SK-N-DZ (cell line): ENCODE data around the gene KRTAP23-1. TPM values are rescaled to one million over a fixed set of nuclear protein-coding genes. Genes with fewer than 3 reads are reported as not detected.
A peak's percentile ranks its signal among the peaks of the same experiment; 100 is the strongest.

Experiments
- DNase-seq: peaks from one replicate; pipeline ENCODE4 v3.0.0-alpha.2; 2015; ENCODE audit warnings: low spot score
- polyA plus RNA-seq, 2 experiments: library from polyadenylated mRNA; depleted of rRNA; stranded (reverse); fragments of >200 nt; gene quantifications; 2 replicates each; pipeline ENCODE4 v1.2.3, GENCODE V29; 2014

KRTAP23-1 gene, protein sequence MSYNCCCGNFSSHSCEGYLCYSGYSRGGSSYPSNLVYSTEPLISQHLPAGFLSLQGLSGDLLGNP
- polyA plus RNA-seq (2014; cell fraction: cytosol; rRNA removed) = not detected in 2 replicates
- polyA plus RNA-seq (2014; cell fraction: nucleus; rRNA removed) = not detected in 2 replicates

DNA sequence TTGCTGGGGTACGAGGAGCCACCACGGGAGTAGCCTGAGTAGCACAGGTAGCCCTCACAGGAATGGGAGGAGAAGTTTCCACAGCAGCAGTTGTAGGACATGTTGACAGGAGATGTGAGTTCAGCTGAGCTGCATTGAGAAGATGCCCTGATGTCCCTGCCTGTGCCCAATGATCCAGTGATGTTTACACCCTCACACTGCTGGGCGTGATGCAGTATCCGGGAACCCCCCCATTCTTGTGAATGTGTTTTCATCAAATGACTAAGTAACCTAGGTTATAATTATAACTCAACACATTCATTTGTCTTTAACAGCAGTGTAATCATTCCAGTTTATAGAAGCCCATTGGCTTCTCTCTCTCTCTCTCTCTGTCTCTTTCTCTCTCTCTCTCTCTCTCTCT is at the start of gene KRTAP23-1:
Gene KRTAP23-1 (minus strand): TSS at position 101 of the 400 bp plus-strand sequence. CDS start 0 bp downstream, at position 101.
- no peak for DNase-seq

- DNase-seq = no peak
These were observed 47.3 kb upstream of the KRTAP23-1 start, which contains the start of gene KRTAP13-1 for GRCh38 chr21:30395731-30396130. KRTAP13-1 (plus strand) TSS chr21:30396031; CDS start chr21:30396087, 56 bp downstream.

- peak; percentile 7 for DNase-seq
These were observed 43.2 kb upstream of the KRTAP23-1 start for GRCh38 chr21:30391492-30392025.

DNA sequence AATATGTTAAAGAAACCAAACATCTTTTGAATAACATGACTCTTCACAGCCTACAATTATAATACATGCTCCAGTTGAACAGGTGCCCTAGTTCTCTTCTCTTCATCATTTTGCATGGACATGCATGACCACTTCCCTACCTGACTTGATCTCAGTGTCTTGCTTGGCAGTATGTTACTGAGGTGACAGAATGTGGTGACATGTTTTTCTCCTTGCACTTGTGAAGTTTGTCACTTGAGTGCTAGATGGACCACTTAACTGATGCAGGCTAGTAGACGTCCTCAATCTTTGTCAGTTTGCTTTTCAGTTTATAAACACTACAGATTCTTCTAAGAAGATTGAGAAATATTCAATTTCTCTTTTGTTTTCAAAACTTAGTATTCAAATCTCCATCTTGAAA is 33.8 kb upstream of the KRTAP23-1 start:
- DNase-seq = no peak

DNA sequence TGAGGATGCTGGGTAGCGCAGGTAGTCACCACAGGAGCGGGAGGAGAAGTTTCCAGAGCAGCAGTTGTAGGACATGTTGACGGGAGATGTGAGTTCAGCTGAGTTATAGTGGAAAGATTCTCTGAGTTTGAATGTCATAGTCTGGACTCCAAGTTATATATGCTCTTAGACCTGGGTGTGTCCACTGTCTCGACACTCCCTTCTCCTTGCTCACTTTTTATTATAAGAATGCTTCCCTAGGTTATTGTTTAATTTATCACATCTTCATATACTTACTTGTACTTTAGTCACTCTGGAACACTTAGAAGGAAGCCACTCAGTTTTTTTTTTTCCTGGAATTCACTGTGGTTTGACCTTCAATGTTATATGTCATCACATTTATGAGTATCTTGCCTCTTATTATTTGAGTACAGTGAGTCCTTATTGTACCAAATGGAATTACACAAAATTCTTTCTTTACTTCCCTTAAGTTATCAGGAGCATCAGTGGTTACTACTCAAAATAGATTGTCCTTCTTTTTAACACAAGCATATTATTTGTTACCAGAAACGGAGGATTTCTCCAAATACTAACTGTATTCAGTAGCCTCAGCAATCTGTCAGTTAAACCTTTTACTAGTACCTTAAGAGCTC is 23.8 kb upstream of the KRTAP23-1 start, which contains the start of gene KRTAP13-2:
Gene KRTAP13-2 (minus strand): TSS at position 133 of the 632 bp plus-strand sequence. CDS start 58 bp downstream, at position 75.
- no peak for DNase-seq

DNA sequence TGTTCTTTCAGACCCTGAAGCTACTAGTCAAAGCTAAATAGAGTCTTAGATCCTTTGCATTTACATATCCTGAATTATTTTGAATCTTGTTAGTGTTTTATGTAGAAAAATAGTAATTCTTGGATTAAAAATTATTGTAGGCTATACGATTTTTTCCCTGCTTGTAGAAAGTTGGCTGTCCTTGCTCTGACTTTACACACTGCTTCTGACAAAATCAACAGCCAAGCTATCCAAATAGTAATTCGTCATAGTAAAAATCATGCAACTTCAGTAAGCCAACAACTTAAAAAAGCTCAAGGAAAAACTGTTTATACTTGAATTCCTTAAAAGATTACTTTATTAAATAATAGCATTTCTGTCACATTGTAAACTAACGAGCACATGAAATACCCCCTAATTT is 7.5 kb upstream of the KRTAP23-1 start:
- DNase-seq = no peak

DNA sequence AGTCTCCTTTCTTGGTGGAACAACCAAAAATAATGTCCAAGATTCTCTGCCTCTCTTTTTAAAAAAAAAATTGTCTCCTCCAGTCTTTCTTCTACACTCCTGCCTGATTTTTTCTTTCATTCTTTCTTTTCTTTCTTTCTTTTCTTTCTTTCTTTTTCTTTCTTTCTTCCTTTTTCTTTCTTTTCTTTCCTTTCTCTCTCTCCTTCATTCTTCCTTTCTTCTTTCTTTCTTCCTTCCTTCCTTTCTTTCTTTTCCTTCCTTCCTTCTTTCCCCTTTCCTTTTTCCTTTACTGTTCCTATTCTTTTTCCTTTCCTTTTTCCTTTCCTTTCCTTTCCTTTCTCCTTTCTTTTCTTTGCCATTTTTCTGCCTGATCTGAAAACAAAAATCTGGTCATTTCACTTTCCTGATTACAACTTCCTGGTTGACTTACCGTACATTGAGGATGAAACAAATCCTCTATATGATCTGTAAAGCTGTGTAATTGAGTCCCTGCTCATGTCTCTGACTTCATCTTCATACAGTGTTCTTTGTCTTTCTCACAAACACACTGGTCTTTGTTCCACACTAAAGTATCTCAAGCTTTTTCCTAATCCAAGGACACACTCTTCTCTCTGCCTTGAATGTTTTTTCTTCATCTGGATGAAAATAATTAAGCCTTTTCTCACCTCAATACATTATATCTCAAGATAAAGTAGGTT is 6.1 kb upstream of the KRTAP23-1 start:
- DNase-seq = no peak

GRCh38 chr21:30351534-30351933 is 3.1 kb upstream of the KRTAP23-1 start:
- no peak for DNase-seq

DNA sequence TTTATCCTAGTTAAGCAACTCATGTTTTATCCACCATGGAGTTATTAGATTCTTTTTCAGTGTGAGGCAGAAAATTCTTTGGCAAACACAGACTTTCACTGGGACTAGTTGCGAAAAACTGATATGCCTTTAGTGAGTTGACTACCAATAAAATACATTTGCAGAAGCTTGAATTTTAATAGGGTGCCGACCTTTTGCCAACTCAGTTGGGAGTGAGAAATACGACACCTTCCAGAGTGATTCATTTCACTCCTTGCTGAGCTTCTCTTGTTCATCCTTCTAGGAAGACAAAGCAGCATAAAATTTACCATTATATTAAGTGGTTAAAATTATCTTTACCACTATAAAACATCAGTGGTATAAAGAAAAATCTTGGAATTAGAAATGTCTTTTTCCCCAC is 1.2 kb upstream of the KRTAP23-1 start:
- no peak for DNase-seq

DNA sequence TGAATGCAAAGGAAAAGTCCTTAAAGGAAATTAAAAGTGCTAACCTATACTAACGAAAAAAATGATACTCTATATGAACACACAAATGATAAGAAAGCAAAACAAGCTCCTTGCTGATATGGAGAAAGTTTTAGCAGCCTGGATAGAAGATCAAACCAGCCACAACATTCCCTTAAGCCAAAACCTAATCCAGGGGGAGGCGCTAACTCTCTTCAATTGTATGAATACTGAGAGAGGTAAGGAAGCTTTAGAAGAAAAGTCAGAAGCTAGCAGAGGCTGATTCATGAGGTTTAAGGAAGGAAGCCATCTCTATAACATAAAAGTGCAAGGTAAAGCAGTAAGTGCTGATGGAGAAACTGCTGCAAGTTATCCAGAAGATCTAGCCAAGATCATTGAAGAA is 3.4 kb downstream of the KRTAP23-1 start:
- no peak for DNase-seq

DNA sequence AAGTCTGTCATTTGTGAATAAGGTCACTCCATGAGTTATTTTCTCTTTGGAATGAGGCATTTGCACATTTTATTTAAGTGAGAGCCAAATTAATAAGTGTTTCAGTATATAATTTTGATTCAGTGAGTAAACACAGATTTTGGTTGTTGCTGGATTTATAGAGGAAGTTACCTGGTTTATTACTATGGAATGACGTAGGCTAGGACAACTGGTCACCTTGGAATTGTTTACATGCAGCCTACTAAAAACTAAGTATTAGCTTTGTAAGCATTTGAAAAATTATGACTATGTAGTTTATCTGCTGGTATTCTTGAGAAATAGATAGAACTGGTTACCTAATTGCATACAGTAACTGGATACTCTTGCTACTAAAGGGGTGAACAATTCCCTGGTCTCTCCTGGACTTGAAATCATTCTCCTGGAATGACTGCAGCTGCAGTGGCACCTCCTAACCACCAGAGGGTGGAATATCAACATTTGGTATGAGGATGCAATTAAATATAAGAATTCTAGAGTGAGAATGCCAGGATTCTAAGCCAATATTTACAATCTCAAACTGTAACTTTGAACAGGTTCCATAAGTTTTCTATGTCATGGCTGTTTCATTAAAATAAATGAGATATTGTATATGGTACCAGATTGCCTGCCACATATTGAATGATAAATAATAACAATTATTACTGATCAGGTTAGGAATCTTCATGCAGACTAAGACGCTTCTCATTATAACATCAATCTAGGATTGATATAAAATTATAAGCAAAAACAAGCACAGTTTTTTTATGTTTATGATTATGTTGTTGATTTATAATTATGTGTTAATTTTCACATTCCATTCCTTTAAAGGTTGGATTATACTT is 7.5 kb downstream of the KRTAP23-1 start:
- DNase-seq = peak; percentile 32

DNA sequence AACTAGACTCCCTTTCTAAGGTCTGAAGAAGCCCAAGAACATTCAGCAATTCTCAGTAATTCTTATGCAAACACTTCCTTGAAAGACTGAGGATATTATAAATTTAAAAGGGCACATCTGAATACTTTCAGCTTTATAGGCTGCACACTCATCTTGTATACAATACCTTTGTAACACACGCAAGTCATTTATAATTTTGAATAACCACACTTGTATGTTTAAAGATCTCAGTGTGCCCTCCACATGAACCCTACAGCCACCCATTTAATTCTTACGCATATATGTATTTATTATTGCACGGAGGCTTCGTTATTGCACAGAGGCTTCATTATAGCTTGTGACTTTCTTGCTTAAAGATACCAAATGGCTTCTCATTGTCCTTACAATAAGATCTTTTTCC is 9.7 kb downstream of the KRTAP23-1 start:
- DNase-seq = no peak

GRCh38 chr21:30337772-30338171 is 10.6 kb downstream of the KRTAP23-1 start:
- no peak for DNase-seq

DNA sequence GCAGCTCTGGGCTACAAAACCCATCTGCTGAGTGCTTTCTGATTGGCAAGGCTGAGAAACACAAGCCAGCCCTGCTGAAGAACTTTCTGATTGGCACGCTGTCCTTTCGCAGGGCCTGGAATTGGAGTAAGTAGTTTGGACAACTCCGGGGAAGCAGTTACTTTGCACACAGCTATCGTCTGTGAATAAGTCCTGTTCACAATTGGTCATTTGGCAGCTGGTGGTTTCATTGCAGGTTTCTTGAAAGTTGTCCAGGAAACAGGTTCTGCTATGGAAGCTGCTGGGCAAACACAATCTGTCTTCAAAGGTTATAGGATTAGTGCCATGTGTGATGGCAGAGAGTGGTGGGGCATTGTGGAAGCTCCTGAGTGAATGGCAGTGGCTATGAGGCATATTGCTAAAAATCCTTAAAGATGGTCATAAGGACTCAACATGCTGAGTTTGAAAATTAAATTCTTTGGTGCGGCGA is 11.1 kb downstream of the KRTAP23-1 start, which contains the start of gene KRTAP27-1:
Gene KRTAP27-1 (minus strand): TSS at position 419 of the 469 bp plus-strand sequence. CDS start 26 bp downstream, at position 393.
- DNase-seq = no peak

DNA sequence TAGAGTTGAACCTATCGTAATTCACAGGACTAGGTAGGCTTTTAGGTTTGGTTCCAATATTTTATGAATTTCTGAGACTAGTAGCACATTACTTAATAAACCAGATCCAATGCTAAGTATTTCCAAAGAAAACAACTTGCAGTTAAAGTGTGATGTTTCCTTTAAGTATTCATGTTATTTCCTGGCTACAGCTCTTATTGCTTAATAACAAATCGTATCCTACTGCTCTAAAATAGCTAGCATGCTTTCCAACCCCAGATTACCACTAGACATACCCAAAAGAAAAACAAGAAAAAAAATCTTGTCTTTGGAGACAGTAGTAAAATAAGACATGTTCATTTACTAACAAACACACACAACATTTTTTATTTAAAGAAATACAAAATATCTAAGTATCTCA is 11.8 kb downstream of the KRTAP23-1 start:
- DNase-seq = no peak

- DNase-seq = no peak
These were observed 14.7 kb downstream of the KRTAP23-1 start for GRCh38 chr21:30333736-30334135.

DNA sequence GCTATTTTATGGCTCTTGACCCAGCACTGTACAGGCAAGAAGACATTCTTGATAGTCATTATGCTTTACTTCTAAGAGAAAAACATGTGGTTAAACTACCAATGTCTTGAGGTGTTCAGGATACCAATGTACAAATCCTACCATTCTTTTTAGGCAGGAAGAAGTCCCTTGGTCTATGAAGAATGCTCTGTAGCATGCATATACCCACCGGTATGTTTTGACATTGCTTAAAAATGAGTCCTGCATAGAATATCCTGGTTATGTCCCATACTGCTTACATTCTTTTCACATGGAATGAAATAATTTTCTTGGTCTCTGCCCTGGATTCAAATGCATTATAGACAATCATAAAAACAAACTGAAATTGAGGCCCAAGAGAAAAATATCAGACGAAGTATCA is 15.7 kb downstream of the KRTAP23-1 start:
- no peak for DNase-seq

- no peak for DNase-seq
These were observed 19.1 kb downstream of the KRTAP23-1 start for GRCh38 chr21:30329203-30329875.

- no peak for DNase-seq
These were observed 22.0 kb downstream of the KRTAP23-1 start for GRCh38 chr21:30326390-30326789.

DNA sequence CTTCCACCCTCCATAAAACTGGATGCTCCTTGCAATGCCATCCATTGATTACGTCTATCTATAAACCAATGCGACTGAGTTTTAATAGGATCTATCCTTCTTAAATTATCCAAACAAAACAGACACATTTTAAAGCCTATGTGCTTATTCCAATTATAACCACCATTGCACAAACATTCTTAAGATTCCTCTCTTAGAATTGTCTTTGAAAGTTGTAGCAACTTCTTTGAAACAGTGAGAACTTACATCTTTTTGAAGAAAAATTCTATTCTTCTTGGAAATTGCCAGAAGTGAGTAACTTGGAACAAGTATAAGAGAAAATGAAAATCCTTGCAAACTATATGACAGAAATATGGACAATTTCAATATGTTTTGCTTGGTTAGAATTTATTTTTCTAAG is 28.2 kb downstream of the KRTAP23-1 start, which contains the start of gene KRTAP26-1:
Gene KRTAP26-1 (minus strand): TSS at position 101 of the 400 bp plus-strand sequence. CDS start 280 bp downstream, outside the sequence.
- no peak for DNase-seq
